ENCODE results near the gene ETHE1. TPM values are rescaled to one million over a fixed set of nuclear protein-coding genes. Genes with fewer than 3 reads are reported as not detected.

Gene ETHE1
- total RNA-seq, 3 donors from 2014 or later (not counting 1 experiment from before 2014, with no cell fraction given) = 22.0 to 25.6 (median 24.6) TPM

DNA sequence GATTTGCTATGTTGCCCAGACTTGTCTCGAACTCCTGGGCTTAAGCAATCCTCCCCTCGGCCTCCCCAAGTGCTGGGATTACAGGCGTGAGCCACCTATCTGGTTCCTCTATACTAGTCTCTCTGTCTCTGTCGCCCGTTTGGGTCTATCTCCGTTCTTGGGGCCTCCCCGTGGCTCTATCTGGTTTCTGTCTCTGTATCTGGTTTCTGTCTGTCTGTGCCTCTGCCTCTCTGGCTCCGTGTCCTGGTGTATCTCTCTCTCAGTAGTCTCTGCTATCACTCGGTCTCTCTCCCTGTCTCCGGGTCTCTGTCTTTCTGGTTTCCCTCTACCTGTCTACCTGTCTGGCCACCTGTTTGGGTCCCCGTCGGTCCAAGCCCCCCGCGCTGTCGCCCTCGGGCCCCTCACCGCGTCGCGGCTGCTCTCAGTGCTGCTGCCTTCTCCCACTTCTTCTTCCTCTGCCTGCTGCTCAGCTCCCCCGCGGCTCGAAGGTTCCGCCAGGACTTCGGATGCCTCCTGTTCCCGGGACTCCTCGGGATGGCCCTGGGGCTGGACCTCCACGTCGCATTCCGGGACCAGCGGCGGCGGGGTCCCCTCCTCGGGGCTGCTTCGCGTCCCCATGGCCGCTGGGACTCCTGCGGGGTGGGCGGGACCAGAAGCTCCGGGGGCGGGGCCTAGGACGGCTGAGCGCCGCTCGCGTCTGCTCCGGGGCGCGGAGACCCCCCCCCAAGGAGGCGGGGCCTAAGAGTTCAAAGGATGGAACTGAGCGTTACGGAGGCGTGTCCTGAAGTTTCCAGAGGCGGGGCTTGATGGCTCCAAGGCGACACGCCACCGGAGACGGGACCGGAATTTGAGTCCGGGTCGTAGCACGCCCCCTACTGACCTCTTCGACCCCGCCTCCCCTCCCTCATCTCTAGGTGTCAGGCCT lies 23.2 kb downstream of the ETHE1 start:
- TF ChIP-seq, protein P1, sequence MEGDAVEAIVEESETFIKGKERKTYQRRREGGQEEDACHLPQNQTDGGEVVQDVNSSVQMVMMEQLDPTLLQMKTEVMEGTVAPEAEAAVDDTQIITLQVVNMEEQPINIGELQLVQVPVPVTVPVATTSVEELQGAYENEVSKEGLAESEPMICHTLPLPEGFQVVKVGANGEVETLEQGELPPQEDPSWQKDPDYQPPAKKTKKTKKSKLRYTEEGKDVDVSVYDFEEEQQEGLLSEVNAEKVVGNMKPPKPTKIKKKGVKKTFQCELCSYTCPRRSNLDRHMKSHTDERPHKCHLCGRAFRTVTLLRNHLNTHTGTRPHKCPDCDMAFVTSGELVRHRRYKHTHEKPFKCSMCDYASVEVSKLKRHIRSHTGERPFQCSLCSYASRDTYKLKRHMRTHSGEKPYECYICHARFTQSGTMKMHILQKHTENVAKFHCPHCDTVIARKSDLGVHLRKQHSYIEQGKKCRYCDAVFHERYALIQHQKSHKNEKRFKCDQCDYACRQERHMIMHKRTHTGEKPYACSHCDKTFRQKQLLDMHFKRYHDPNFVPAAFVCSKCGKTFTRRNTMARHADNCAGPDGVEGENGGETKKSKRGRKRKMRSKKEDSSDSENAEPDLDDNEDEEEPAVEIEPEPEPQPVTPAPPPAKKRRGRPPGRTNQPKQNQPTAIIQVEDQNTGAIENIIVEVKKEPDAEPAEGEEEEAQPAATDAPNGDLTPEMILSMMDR (IDR thresholded peaks at IDR 0.05) = no peak
- Mint-ChIP-seq H3K4me3 (peak overlapping the region; percentile 77), H3K27me3 (ENCODE audit: low read depth in 2 of 2) (no peaks in the 10 kb centered on the region), H3K9me3 (no peaks in the 10 kb centered on the region), H3K4me1 (peaks cover 21 to 30% of the 10 kb centered on the region in 2 donors), H3K27ac (peak overlapping the region; percentile 65 to 93), H3K36me3 (no peaks in the 10 kb centered on the region)
- peak; percentile 96 to 98 for DNase-seq
- Histone ChIP-seq H3K27me3 (ENCODE audit: control insufficient read depth, insufficient read depth, low read length) (no peaks in the 10 kb centered on the region), H3K36me3 (ENCODE audit: control insufficient read depth, insufficient read depth, low read length) (peaks cover 8% of the 10 kb centered on the region), H3K4me3 (ENCODE audit: low read length) (peak overlapping the region; percentile 77), H3K27ac (ENCODE audit: low read length) (peak overlapping the region; percentile 72), H3K4me1 (ENCODE audit: control insufficient read depth, insufficient read depth, low read length) (peaks cover 21% of the 10 kb centered on the region), H3K9me3 (ENCODE audit: control insufficient read depth, insufficient read depth, low read length) (no peaks in the 10 kb centered on the region)
- intact Hi-C loops (cut with micrococcal nuclease) = loop anchor here (1.0 kb wide), 3 partner anchors 24 to 40 kb away; partner anchors contain the start of gene ETHE1
- WGBS (ENCODE audit: insufficient coverage) = 2% methylated on average over 64 of the region's 64 CpGs
- ATAC-seq = peak; percentile 96 to 100 (median 97)

DNA sequence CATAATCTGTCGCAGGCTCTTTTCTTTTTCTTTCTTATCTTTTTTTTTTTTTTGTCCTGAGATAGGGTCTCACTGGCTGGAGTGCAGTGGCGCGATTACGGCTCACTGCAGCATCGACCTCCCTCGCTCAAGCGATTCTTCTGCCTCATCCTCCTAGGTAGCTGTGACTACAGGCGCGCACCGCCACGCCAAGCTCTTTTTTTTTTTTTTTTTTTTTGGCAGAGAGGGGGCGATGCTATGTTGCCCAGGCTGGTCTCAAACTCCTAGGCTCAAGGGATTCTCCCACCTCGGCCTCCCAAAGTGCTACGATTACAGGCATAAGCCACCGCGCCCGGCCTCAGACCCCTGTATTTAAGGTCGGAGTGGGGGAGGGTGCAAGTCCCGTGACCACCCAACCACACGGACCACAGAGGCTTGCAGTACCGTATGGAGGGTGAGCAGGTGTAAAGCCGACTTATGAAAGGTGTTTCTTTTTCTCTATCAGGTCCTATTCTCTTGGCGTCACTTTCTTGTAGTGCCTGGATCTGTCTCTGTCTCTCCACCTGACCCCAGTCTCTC lies 24.5 kb downstream of the ETHE1 start:
- intact Hi-C loops (cut with micrococcal nuclease) = no loop called here
- no peak for DNase-seq
- ATAC-seq = no peak
- Histone ChIP-seq H3K27me3 (ENCODE audit: control insufficient read depth, insufficient read depth, low read length) (no peaks in the 10 kb centered on the region), H3K27ac (ENCODE audit: low read length) (no peak overlapping the region), H3K4me3 (ENCODE audit: low read length) (no peak overlapping the region), H3K4me1 (ENCODE audit: control insufficient read depth, insufficient read depth, low read length) (peaks cover 21% of the 10 kb centered on the region), H3K36me3 (ENCODE audit: control insufficient read depth, insufficient read depth, low read length) (peaks cover 2% of the 10 kb centered on the region), H3K9me3 (ENCODE audit: control insufficient read depth, insufficient read depth, low read length) (no peaks in the 10 kb centered on the region)
- Mint-ChIP-seq H3K36me3 (no peaks in the 10 kb centered on the region), H3K4me1 (peaks cover 21 to 31% of the 10 kb centered on the region in 2 donors), H3K9me3 (no peaks in the 10 kb centered on the region), H3K27me3 (ENCODE audit: low read depth in 2 of 2) (no peaks in the 10 kb centered on the region), H3K4me3 (no peak overlapping the region), H3K27ac (peak overlapping the region in 1 of 2 donors; percentile 93)
- TF ChIP-seq, protein P1 (IDR thresholded peaks at IDR 0.05) = no peak
- WGBS (ENCODE audit: insufficient coverage) = 98% methylated on average over 23 of the region's 23 CpGs

- Histone ChIP-seq H3K36me3 (ENCODE audit: control insufficient read depth, insufficient read depth, low read length) (peaks cover 2% of the 10 kb centered on the region), H3K4me1 (ENCODE audit: control insufficient read depth, insufficient read depth, low read length) (peaks cover 21% of the 10 kb centered on the region), H3K27me3 (ENCODE audit: control insufficient read depth, insufficient read depth, low read length) (no peaks in the 10 kb centered on the region), H3K27ac (ENCODE audit: low read length) (no peak overlapping the region), H3K4me3 (ENCODE audit: low read length) (no peak overlapping the region), H3K9me3 (ENCODE audit: control insufficient read depth, insufficient read depth, low read length) (no peaks in the 10 kb centered on the region)
- 98% methylated on average over 43 of the region's 43 CpGs for WGBS (ENCODE audit: insufficient coverage)
- DNase-seq = no peak
- Mint-ChIP-seq H3K36me3 (no peaks in the 10 kb centered on the region), H3K27ac (no peak overlapping the region), H3K4me3 (no peak overlapping the region), H3K4me1 (peaks cover 21 to 31% of the 10 kb centered on the region in 2 donors), H3K9me3 (no peaks in the 10 kb centered on the region), H3K27me3 (ENCODE audit: low read depth in 2 of 2) (no peaks in the 10 kb centered on the region)
- ATAC-seq = no peak
- TF ChIP-seq, protein P1 (IDR thresholded peaks at IDR 0.05) = no peak
- intact Hi-C loops (cut with micrococcal nuclease) = no loop called here
Measured at GRCh38 chr19:43501661-43502418, 25.2 kb downstream of the ETHE1 start.

Measured in natural killer cell (primary cell).